ENCODE measurements around the gene FAM76B.

Gene FAM76B

GRCh38 chr11:95833378-95833777, 43.8 kb upstream of the FAM76B start:
- H3K27me3 ChIP-seq (replicated peaks; ENCODE audit: insufficient read depth, low read length): no peaks in the 10 kb centered on the region
- no peaks in the 10 kb centered on the region for H3F3A ChIP-seq (ENCODE audit: insufficient read depth, low read length)
- no peaks in the 10 kb centered on the region for H3K79me2 ChIP-seq (ENCODE audit: low read length)
- H3K9me2 ChIP-seq (replicated peaks; ENCODE audit: insufficient read depth, low read length): no peaks in the 10 kb centered on the region
- H3K4me2 ChIP-seq (ENCODE audit: low read depth, low read length): no peak overlapping the region
- no peak overlapping the region for H3K27ac ChIP-seq (ENCODE audit: low read length)
- H3K9me3 ChIP-seq (replicated peaks; ENCODE audit: insufficient read depth, low read length): no peaks in the 10 kb centered on the region
- H4K20me1 ChIP-seq (ENCODE audit: insufficient read depth, low read length): no peaks in the 10 kb centered on the region
- H2AFZ ChIP-seq (ENCODE audit: low read length): no peak overlapping the region
- no peak overlapping the region for H3K9ac ChIP-seq (ENCODE audit: low read length)
- no peak for DNase-seq
- no peak overlapping the region for H3K4me3 ChIP-seq (ENCODE audit: low read length)
- no peaks in the 10 kb centered on the region for H3K4me1 ChIP-seq (ENCODE audit: low read length)
- H3K36me3 ChIP-seq (replicated peaks; ENCODE audit: insufficient read depth, low read length): no peaks in the 10 kb centered on the region; the same call in 1 of the 2 replicates
- TF ChIP-seq CTCF (IDR thresholded peaks at IDR 0.05; ENCODE audit: low read length) (no peak), EZH2phosphoT487 (IDR thresholded peaks at IDR 0.05; ENCODE audit: low read length) (no peak), EZH2 (optimal IDR thresholded peaks at IDR 0.05; ENCODE audit: low read depth, low read length) (no peak)

- Histone ChIP-seq H3K27me3 (replicated peaks; ENCODE audit: insufficient read depth, low read length) (no peaks in the 10 kb centered on the region), H3K9me2 (replicated peaks; ENCODE audit: insufficient read depth, low read length) (no peaks in the 10 kb centered on the region), H3K27ac (ENCODE audit: low read length) (no peak overlapping the region), H3F3A (ENCODE audit: insufficient read depth, low read length) (no peaks in the 10 kb centered on the region), H3K9me3 (replicated peaks; ENCODE audit: insufficient read depth, low read length) (no peaks in the 10 kb centered on the region), H3K4me2 (ENCODE audit: low read depth, low read length) (no peak overlapping the region), H4K20me1 (ENCODE audit: insufficient read depth, low read length) (no peaks in the 10 kb centered on the region), H3K9ac (ENCODE audit: low read length) (no peak overlapping the region), H3K36me3 (replicated peaks; ENCODE audit: insufficient read depth, low read length) (peaks cover 5% of the 10 kb centered on the region; the same call in 1 of the 2 replicates), H3K79me2 (ENCODE audit: low read length) (no peaks in the 10 kb centered on the region), H3K4me1 (ENCODE audit: low read length) (no peaks in the 10 kb centered on the region), H2AFZ (ENCODE audit: low read length) (no peak overlapping the region), H3K4me3 (ENCODE audit: low read length) (no peak overlapping the region)
- no peak for DNase-seq
- TF ChIP-seq EZH2 (optimal IDR thresholded peaks at IDR 0.05; ENCODE audit: low read depth, low read length) (no peak), CTCF (IDR thresholded peaks at IDR 0.05; ENCODE audit: low read length) (no peak), EZH2phosphoT487 (IDR thresholded peaks at IDR 0.05; ENCODE audit: low read length) (no peak)
These were observed 43.2 kb upstream of the FAM76B start for GRCh38 chr11:95832763-95833162.

GRCh38 chr11:95831198-95831883, 41.8 kb upstream of the FAM76B start:
- H3K27me3 ChIP-seq (replicated peaks; ENCODE audit: insufficient read depth, low read length): no peaks in the 10 kb centered on the region
- no peak overlapping the region for H3K4me3 ChIP-seq (ENCODE audit: low read length)
- H3K9me3 ChIP-seq (replicated peaks; ENCODE audit: insufficient read depth, low read length): no peaks in the 10 kb centered on the region
- no peak for DNase-seq
- TF ChIP-seq EZH2 (optimal IDR thresholded peaks at IDR 0.05; ENCODE audit: low read depth, low read length) (no peak), EZH2phosphoT487 (IDR thresholded peaks at IDR 0.05; ENCODE audit: low read length) (no peak), CTCF (IDR thresholded peaks at IDR 0.05; ENCODE audit: low read length) (no peak)
- H3K79me2 ChIP-seq (ENCODE audit: low read length): no peaks in the 10 kb centered on the region
- H3K9me2 ChIP-seq (replicated peaks; ENCODE audit: insufficient read depth, low read length): no peaks in the 10 kb centered on the region
- H3K4me1 ChIP-seq (ENCODE audit: low read length): no peaks in the 10 kb centered on the region
- H3K36me3 ChIP-seq (replicated peaks; ENCODE audit: insufficient read depth, low read length): peaks cover 5% of the 10 kb centered on the region; the same call in 1 of the 2 replicates
- no peak overlapping the region for H2AFZ ChIP-seq (ENCODE audit: low read length)
- H3K27ac ChIP-seq (ENCODE audit: low read length): no peak overlapping the region
- H3K4me2 ChIP-seq (ENCODE audit: low read depth, low read length): no peak overlapping the region
- no peaks in the 10 kb centered on the region for H3F3A ChIP-seq (ENCODE audit: insufficient read depth, low read length)
- no peaks in the 10 kb centered on the region for H4K20me1 ChIP-seq (ENCODE audit: insufficient read depth, low read length)
- H3K9ac ChIP-seq (ENCODE audit: low read length): no peak overlapping the region

All from MM.1S (cell line).